Mesenchymal stem cell (in vitro differentiated cells and primary cell): Measurements from ENCODE around the gene NFATC3.

Source experiments
- DNase-seq: peaks from one replicate; pipeline ENCODE4 v3.0.0-alpha.2; 2013
- H2AFZ ChIP-seq: one replicate; pipeline ENCODE4 v1.6.1; 2013; ENCODE audit warnings: low read depth, mild to moderate bottlenecking, control low read depth, inconsistent platforms, low read length, moderate library complexity
- H2AK5ac ChIP-seq: 2 replicates; pipeline ENCODE4 v1.6.1; 2013; ENCODE audit warnings: low read length, moderate library complexity, mild to moderate bottlenecking, inconsistent platforms; ENCODE audit not compliant: severe bottlenecking
- H2BK120ac ChIP-seq: one replicate; pipeline ENCODE4 v1.6.1; 2013; ENCODE audit warnings: low read depth, mild to moderate bottlenecking, inconsistent platforms, low read length, moderate library complexity
- H2BK12ac ChIP-seq, 2 experiments: one replicate each; pipeline ENCODE4 v1.6.1; 2013; ENCODE audit warnings: inconsistent platforms in 2 of 2, low read length in 2 of 2, mild to moderate bottlenecking in 2 of 2, moderate library complexity in 2 of 2, control low read depth in 1 of 2
- H2BK15ac ChIP-seq: one replicate; pipeline ENCODE4 v1.6.1; 2013; ENCODE audit warnings: mild to moderate bottlenecking, low read depth, inconsistent platforms; ENCODE audit not compliant: poor library complexity, severe bottlenecking
- H2BK5ac ChIP-seq: 2 replicates; pipeline ENCODE4 v1.6.1; 2013; ENCODE audit warnings: low read depth, mild to moderate bottlenecking, low read length, control low read depth, inconsistent platforms; ENCODE audit not compliant: poor library complexity, severe bottlenecking
- H3K14ac ChIP-seq, 2 experiments: one replicate each; pipeline ENCODE4 v1.6.1; 2013; ENCODE audit warnings: inconsistent platforms in 2 of 2, low read length in 2 of 2, control low read depth in 1 of 2, mild to moderate bottlenecking in 1 of 2, moderate library complexity in 1 of 2
- H3K18ac ChIP-seq, 2 experiments: one replicate each; pipeline ENCODE4 v1.6.1; 2013; ENCODE audit warnings: inconsistent platforms in 2 of 2, low read length in 2 of 2, control low read depth in 1 of 2, low read depth in 1 of 2, mild to moderate bottlenecking in 1 of 2
- H3K23ac ChIP-seq, 2 experiments: one replicate each; pipeline ENCODE4 v1.6.1; 2013; ENCODE audit warnings: inconsistent platforms in 2 of 2, low read length in 2 of 2, mild to moderate bottlenecking in 2 of 2, moderate library complexity in 2 of 2, control low read depth in 1 of 2
- H3K27ac ChIP-seq: 2 replicates; pipeline ENCODE4 v1.5.1; 2013; ENCODE audit warnings: mild to moderate bottlenecking, moderate library complexity, low read length, control low read depth, inconsistent platforms; ENCODE audit not compliant: poor library complexity, severe bottlenecking
- H3K27me3 ChIP-seq, 2 experiments: 2 replicates each; pipeline versions ENCODE4 v1.6.1 to v1.7.0; 2013; ENCODE audit warnings: low read length in 2 of 2, mild to moderate bottlenecking in 2 of 2, moderate library complexity in 2 of 2, control low read depth in 1 of 2, inconsistent platforms in 1 of 2; ENCODE audit not compliant: control insufficient read depth in 1 of 2, insufficient read depth in 1 of 2
- H3K36me3 ChIP-seq, 2 experiments: 2 replicates each; pipeline versions ENCODE4 v1.6.1 to v1.7.0; 2013; ENCODE audit warnings: low read length in 2 of 2, control low read depth in 1 of 2, inconsistent platforms in 1 of 2, low read depth in 1 of 2, mild to moderate bottlenecking in 1 of 2; ENCODE audit not compliant: insufficient read depth in 2 of 2, control insufficient read depth in 1 of 2
- H3K4ac ChIP-seq, 2 experiments: one replicate each; pipeline ENCODE4 v1.6.1; 2013; ENCODE audit warnings: inconsistent platforms in 2 of 2, low read length in 2 of 2, mild to moderate bottlenecking in 2 of 2, moderate library complexity in 2 of 2, control low read depth in 1 of 2, low read depth in 1 of 2
- H3K4me1 ChIP-seq: 2 replicates; pipeline ENCODE4 v1.6.1; 2013; ENCODE audit warnings: low read depth, low read length, control low read depth; ENCODE audit not compliant: control insufficient read depth, insufficient read depth
- H3K4me2 ChIP-seq: 2 replicates; pipeline ENCODE4 v1.6.1; 2013; ENCODE audit warnings: low read length, mild to moderate bottlenecking, inconsistent platforms; ENCODE audit not compliant: poor library complexity, severe bottlenecking
- H3K4me3 ChIP-seq, 2 experiments: 2 replicates each; pipeline versions ENCODE4 v1.5.1 to v1.7.0; 2013; ENCODE audit warnings: low read length in 2 of 2, mild to moderate bottlenecking in 2 of 2, control low read depth in 1 of 2, low read depth in 1 of 2; ENCODE audit not compliant: insufficient read depth in 1 of 2
- H3K79me1 ChIP-seq: replicated peaks from 2 replicates; pipeline ENCODE4 v1.6.1; 2013; ENCODE audit warnings: mild to moderate bottlenecking, control low read depth, low read length, inconsistent platforms; ENCODE audit not compliant: poor library complexity, severe bottlenecking
- H3K9ac ChIP-seq: 2 replicates; pipeline ENCODE4 v1.7.0; 2013; ENCODE audit warnings: mild to moderate bottlenecking, low read length, moderate library complexity
- H3K9me3 ChIP-seq: 2 replicates; pipeline ENCODE4 v1.7.0; 2013; ENCODE audit warnings: mild to moderate bottlenecking, low read length; ENCODE audit not compliant: control insufficient read depth
- H4K8ac ChIP-seq: one replicate; pipeline ENCODE4 v1.6.1; 2013; ENCODE audit warnings: inconsistent platforms, mild to moderate bottlenecking, low read length, moderate library complexity
- H4K91ac ChIP-seq: one replicate; pipeline ENCODE4 v1.6.1; 2013; ENCODE audit warnings: mild to moderate bottlenecking, low read length, inconsistent platforms
- WGBS: methylation state at CpG from one replicate; pipeline ENCODE4 v1.1.7; 2013; ENCODE audit warnings: mixed read lengths; 5-methylcytosine and 5-hydroxymethylcytosine counted together

The NFATC3 gene

DNA sequence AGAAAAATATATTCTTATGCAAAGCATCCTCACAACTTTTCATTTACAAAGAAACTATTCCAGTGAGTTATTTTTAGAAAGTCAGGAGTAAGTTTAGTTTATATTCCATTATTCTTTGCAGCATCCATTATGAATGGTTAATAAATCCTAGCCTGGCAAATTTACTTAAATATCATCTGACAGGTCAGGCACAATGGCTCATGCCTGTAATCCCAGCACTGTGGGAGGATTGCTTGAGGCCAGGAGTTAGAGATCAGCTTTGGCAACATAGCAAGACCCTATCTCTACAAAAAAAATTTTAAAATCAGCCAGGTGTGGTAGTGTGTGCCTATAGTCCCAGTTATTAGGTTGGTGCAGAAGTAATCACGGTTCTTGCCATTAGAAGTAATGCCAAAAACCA, 137.9 kb downstream of the NFATC3 start:
- Histone ChIP-seq H2AK5ac (no peak overlapping the region), H4K91ac (no peak overlapping the region), H3K14ac (no peak overlapping the region), H2BK120ac (no peak overlapping the region), H3K27ac (no peak overlapping the region), H2BK12ac (no peak overlapping the region), H2AFZ (no peak overlapping the region), H3K23ac (no peak overlapping the region), H3K36me3 (peaks cover 2 to 12% of the 10 kb centered on the region in 2 experiments), H3K27me3 (no peaks in the 10 kb centered on the region), H3K4me2 (no peak overlapping the region), H2BK15ac (no peak overlapping the region), H3K4me1 (peaks cover 3% of the 10 kb centered on the region), H3K9ac (no peak overlapping the region), H3K9me3 (no peaks in the 10 kb centered on the region), H3K4me3 (no peak overlapping the region), H3K79me1 (peaks cover 8% of the 10 kb centered on the region), H4K8ac (no peak overlapping the region), H3K4ac (no peak overlapping the region), H2BK5ac (no peak overlapping the region), H3K18ac (no peak overlapping the region)
- WGBS: no CpG with 5 or more reads among the region's 1 CpG
- no peak for DNase-seq

DNA sequence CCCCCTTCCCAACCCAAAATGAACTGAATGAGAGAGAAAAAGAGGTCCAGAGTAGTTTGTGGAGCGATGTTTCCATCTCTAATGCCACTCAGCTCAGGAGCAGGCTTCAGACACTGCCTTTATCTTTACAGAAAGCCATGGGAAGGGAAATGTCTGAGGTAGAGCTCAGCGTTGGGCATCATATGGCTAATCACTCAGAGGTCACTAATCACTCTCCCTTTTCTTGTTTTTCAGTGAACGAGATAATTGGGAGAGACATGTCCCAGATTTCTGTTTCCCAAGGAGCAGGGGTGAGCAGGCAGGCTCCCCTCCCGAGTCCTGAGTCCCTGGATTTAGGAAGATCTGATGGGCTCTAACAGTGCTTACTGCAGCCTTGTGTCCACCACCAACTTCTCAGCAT, 140.9 kb downstream of the NFATC3 start:
- H3K23ac ChIP-seq: no peak overlapping the region
- no peak overlapping the region for H2BK12ac ChIP-seq
- H3K27ac ChIP-seq: no peak overlapping the region
- no peaks in the 10 kb centered on the region for H3K9me3 ChIP-seq
- H4K8ac ChIP-seq: no peak overlapping the region
- WGBS: 95% methylated on average over 3 of the region's 4 CpGs
- DNase-seq: no peak
- H2AK5ac ChIP-seq: no peak overlapping the region
- H2BK15ac ChIP-seq: no peak overlapping the region
- peaks cover 5% of the 10 kb centered on the region for H3K79me1 ChIP-seq
- no peak overlapping the region for H3K4ac ChIP-seq
- no peaks in the 10 kb centered on the region for H3K27me3 ChIP-seq
- H2BK120ac ChIP-seq: no peak overlapping the region
- no peak overlapping the region for H3K9ac ChIP-seq
- H3K14ac ChIP-seq: no peak overlapping the region
- H3K36me3 ChIP-seq: peaks cover 12 to 14% of the 10 kb centered on the region in 2 experiments
- no peak overlapping the region for H3K18ac ChIP-seq
- H3K4me3 ChIP-seq: no peak overlapping the region
- peaks cover 3% of the 10 kb centered on the region for H3K4me1 ChIP-seq
- H2BK5ac ChIP-seq: no peak overlapping the region
- no peak overlapping the region for H3K4me2 ChIP-seq
- H4K91ac ChIP-seq: no peak overlapping the region
- no peak overlapping the region for H2AFZ ChIP-seq

DNA sequence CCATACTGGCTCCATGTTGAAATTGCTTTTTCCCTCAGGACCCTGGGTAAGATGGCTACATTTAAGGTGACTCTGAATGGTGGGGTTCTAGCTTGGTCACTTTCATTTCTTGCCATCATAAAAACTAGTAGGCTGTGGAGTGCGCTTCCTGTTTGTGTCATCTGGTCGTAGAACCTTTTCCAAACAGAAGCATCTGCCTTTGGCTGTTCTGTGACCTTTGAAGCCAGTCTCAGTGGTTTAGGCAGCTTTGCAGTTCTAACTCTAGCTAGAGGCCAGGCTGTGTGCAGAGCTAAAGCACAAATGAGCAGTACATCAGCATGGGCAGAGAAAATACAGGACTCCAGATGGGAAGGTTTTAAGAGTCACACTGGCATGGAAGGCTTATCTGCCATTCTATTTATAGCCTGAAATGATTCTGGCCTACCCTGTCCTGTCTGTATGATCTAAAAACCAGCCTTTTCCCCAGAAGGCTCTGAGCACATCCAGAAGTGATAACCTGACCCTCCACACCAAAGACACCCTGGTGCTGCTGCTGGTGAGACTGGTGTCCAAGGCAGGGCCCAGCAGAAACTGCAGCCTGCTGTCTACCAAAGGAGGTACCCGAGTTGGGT, 142.1 kb downstream of the NFATC3 start:
- Histone ChIP-seq H3K27me3 (no peaks in the 10 kb centered on the region), H3K27ac (no peak overlapping the region), H2BK120ac (no peak overlapping the region), H3K4me1 (peaks cover 3% of the 10 kb centered on the region), H3K9me3 (no peaks in the 10 kb centered on the region), H4K8ac (peak overlapping the region; percentile 31), H3K4me3 (no peak overlapping the region), H3K4ac (no peak overlapping the region), H2BK5ac (no peak overlapping the region), H3K9ac (no peak overlapping the region), H3K18ac (no peak overlapping the region), H2BK12ac (no peak overlapping the region), H3K79me1 (peaks cover 4% of the 10 kb centered on the region), H2AK5ac (no peak overlapping the region), H2BK15ac (no peak overlapping the region), H2AFZ (no peak overlapping the region), H3K23ac (no peak overlapping the region), H4K91ac (no peak overlapping the region), H3K36me3 (peaks cover 8 to 26% of the 10 kb centered on the region in 2 experiments), H3K14ac (no peak overlapping the region), H3K4me2 (no peak overlapping the region)
- DNase-seq: peak; percentile 38
- WGBS: 61% methylated on average over 3 of the region's 3 CpGs

DNA sequence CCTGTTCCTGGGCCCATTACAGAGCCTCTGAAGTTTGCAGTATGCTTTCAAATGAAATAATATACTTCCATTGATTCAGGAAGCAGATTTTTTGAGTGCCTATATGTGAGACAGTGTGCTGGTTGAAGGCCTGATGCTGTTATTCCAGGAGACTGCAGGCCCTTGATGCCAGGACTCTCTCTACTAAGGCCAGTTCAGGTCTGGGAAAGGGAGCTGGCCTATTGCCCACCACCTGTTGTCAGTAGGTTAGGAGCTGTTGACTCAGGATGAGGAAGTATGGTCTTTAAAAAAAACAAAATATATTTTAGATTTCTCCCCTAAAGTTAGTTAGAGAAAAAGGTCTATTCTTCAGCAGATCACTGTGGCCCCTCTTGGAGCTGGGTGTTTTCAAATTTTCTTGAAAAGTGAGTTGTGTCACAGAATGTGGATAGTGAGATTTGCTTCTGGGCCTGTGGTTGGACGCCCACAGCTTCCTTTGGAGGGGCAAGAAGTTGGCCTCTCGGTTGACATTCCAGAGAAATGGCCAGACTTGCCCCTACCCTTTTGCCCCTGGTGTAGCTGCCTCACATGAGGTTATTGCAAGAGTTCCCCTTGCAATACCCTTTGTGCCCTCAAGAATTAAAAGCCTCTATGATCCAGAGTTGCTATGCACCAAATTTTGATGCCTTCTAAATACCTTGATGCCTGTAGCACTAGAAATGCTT, 142.8 kb downstream of the NFATC3 start:
- Histone ChIP-seq H3K18ac (no peak overlapping the region), H2BK120ac (no peak overlapping the region), H2BK12ac (peak overlapping the region in 1 of 2 experiments; percentile 71), H2BK15ac (no peak overlapping the region), H2AFZ (no peak overlapping the region), H3K14ac (no peak overlapping the region), H3K27me3 (no peaks in the 10 kb centered on the region), H3K36me3 (peaks cover 5 to 30% of the 10 kb centered on the region in 2 experiments), H2AK5ac (no peak overlapping the region), H3K9me3 (no peaks in the 10 kb centered on the region), H3K27ac (no peak overlapping the region), H3K23ac (no peak overlapping the region), H3K9ac (no peak overlapping the region), H4K8ac (peak overlapping the region; percentile 66), H3K4ac (no peak overlapping the region), H2BK5ac (no peak overlapping the region), H3K79me1 (peaks cover 4% of the 10 kb centered on the region), H3K4me1 (peaks cover 3% of the 10 kb centered on the region), H3K4me2 (no peak overlapping the region), H3K4me3 (no peak overlapping the region), H4K91ac (no peak overlapping the region)
- 88% methylated on average over 2 of the region's 2 CpGs for WGBS
- DNase-seq: no peak
